Activated CD4-positive, alpha-beta memory T cell treated with anti-CD3 and anti-CD28 coated beads, Interleukin-2, amount 10 ng/mL, durations not matched to agents 7 days and 5 days (primary cell): ENCODE data around the gene TRHDE. TPM values are rescaled to one million over a fixed set of nuclear protein-coding genes. Genes with fewer than 3 reads are reported as not detected.

ENCODE experiments used
- CTCF ChIA-PET: fragments of 350-600 bp; sonication (Branson Sonifier 250); formaldehyde crosslinking; loops from one replicate; lab custom pipeline; 2021; ENCODE audit warnings: antibody characterized with exemption, inconsistent platforms; lab: Charles Lee
- POLR2A ChIA-PET: fragments of 350-600 bp; sonication (Branson Sonifier 250); formaldehyde crosslinking; loops from one replicate; lab custom pipeline; 2021; ENCODE audit warnings: antibody characterized with exemption; lab: Charles Lee
- DNase-seq: peaks from one replicate; pipeline ENCODE4 v3.0.0-alpha.2; 2020
- H3K27ac Mint-ChIP-seq: one replicate; pipeline ENCODE4 v1.8.0; 2021; ENCODE audit warnings: mild to moderate bottlenecking, mixed read lengths
- H3K27me3 Mint-ChIP-seq: one replicate; pipeline ENCODE4 v1.8.0; 2021; ENCODE audit warnings: mixed read lengths
- H3K36me3 Mint-ChIP-seq: one replicate; pipeline ENCODE4 v1.8.0; 2021; ENCODE audit warnings: low read depth, mixed read lengths
- H3K4me1 Mint-ChIP-seq: one replicate; pipeline ENCODE4 v1.8.0; 2021; ENCODE audit warnings: mixed read lengths
- H3K4me3 Mint-ChIP-seq: one replicate; pipeline ENCODE4 v1.8.0; 2021; ENCODE audit warnings: mild to moderate bottlenecking, mixed read lengths
- H3K9me3 Mint-ChIP-seq: one replicate; pipeline ENCODE4 v1.8.0; 2021; ENCODE audit warnings: mixed read lengths
- total RNA-seq, 2 experiments: library from RNA; stranded (reverse); gene quantifications; one replicate each; pipeline ENCODE4 v1.2.3, GENCODE V29; 2021

TRHDE gene
- total RNA-seq, 2 experiments from 2014 or later = not detected

- DNase-seq = no peak
- Mint-ChIP-seq H3K27me3 (peaks cover 4% of the 10 kb centered on the region), H3K4me3 (no peak overlapping the region), H3K27ac (no peak overlapping the region), H3K9me3 (no peaks in the 10 kb centered on the region), H3K36me3 (no peaks in the 10 kb centered on the region), H3K4me1 (no peaks in the 10 kb centered on the region)
- CTCF ChIA-PET = no interaction called here
- POLR2A ChIA-PET = no interaction called here
Measured at GRCh38 chr12:72264548-72265175, 7.5 kb upstream of the TRHDE start.

GRCh38 chr12:72267974-72268373 lies 4.2 kb upstream of the TRHDE start:
- Mint-ChIP-seq H3K4me3 (no peak overlapping the region), H3K36me3 (no peaks in the 10 kb centered on the region), H3K27ac (no peak overlapping the region), H3K27me3 (peaks cover 27% of the 10 kb centered on the region), H3K9me3 (no peaks in the 10 kb centered on the region), H3K4me1 (peaks cover 5% of the 10 kb centered on the region)
- ChIA-PET POLR2A (no interaction called here), CTCF (no interaction called here)
- no peak for DNase-seq

GRCh38 chr12:72268386-72268785 lies 3.8 kb upstream of the TRHDE start:
- CTCF ChIA-PET = no interaction called here
- POLR2A ChIA-PET = no interaction called here

GRCh38 chr12:72269491-72269890 lies 2.7 kb upstream of the TRHDE start:
- H3K36me3 Mint-ChIP-seq = no peaks in the 10 kb centered on the region
- H3K27ac Mint-ChIP-seq = no peak overlapping the region
- ChIA-PET CTCF (no interaction called here), POLR2A (no interaction called here)
- peaks cover 40% of the 10 kb centered on the region for H3K27me3 Mint-ChIP-seq
- no peak overlapping the region for H3K4me3 Mint-ChIP-seq
- no peak for DNase-seq
- H3K9me3 Mint-ChIP-seq = no peaks in the 10 kb centered on the region
- peaks cover 5% of the 10 kb centered on the region for H3K4me1 Mint-ChIP-seq

More at GRCh38 chr12:72268386-72268785, 3.8 kb upstream of the TRHDE start:
- no peak overlapping the region for H3K4me3 Mint-ChIP-seq
- H3K27me3 Mint-ChIP-seq = peaks cover 31% of the 10 kb centered on the region
- H3K9me3 Mint-ChIP-seq = no peaks in the 10 kb centered on the region
- no peak overlapping the region for H3K27ac Mint-ChIP-seq
- H3K4me1 Mint-ChIP-seq = peaks cover 5% of the 10 kb centered on the region
- no peak for DNase-seq
- no peaks in the 10 kb centered on the region for H3K36me3 Mint-ChIP-seq

- no peaks in the 10 kb centered on the region for H3K36me3 Mint-ChIP-seq
- no peaks in the 10 kb centered on the region for H3K9me3 Mint-ChIP-seq
- H3K27ac Mint-ChIP-seq = no peak overlapping the region
- POLR2A ChIA-PET = no interaction called here
- peaks cover 45% of the 10 kb centered on the region for H3K27me3 Mint-ChIP-seq
- H3K4me3 Mint-ChIP-seq = no peak overlapping the region
- CTCF ChIA-PET = no interaction called here
- DNase-seq = no peak
- H3K4me1 Mint-ChIP-seq = peaks cover 5% of the 10 kb centered on the region
Measured at GRCh38 chr12:72270246-72270645, 1.9 kb upstream of the TRHDE start.

GRCh38 chr12:72270961-72271360 lies 1.2 kb upstream of the TRHDE start:
- ChIA-PET POLR2A (no interaction called here), CTCF (no interaction called here)
- DNase-seq = no peak
- Mint-ChIP-seq H3K4me1 (peaks cover 5% of the 10 kb centered on the region), H3K27me3 (peaks cover 45% of the 10 kb centered on the region), H3K9me3 (no peaks in the 10 kb centered on the region), H3K36me3 (no peaks in the 10 kb centered on the region), H3K27ac (no peak overlapping the region), H3K4me3 (no peak overlapping the region)

GRCh38 chr12:72271451-72272090 lies 599 bp upstream of the TRHDE start:
- no peaks in the 10 kb centered on the region for H3K36me3 Mint-ChIP-seq
- no peak for DNase-seq
- no peak overlapping the region for H3K27ac Mint-ChIP-seq
- H3K4me1 Mint-ChIP-seq = peaks cover 5% of the 10 kb centered on the region
- CTCF ChIA-PET = no interaction called here
- H3K27me3 Mint-ChIP-seq = peaks cover 45% of the 10 kb centered on the region
- POLR2A ChIA-PET = no interaction called here
- H3K9me3 Mint-ChIP-seq = no peaks in the 10 kb centered on the region
- H3K4me3 Mint-ChIP-seq = peak overlapping the region; percentile 13

- peaks cover 45% of the 10 kb centered on the region for H3K27me3 Mint-ChIP-seq
- no peak overlapping the region for H3K27ac Mint-ChIP-seq
- no peak overlapping the region for H3K4me3 Mint-ChIP-seq
- H3K36me3 Mint-ChIP-seq = no peaks in the 10 kb centered on the region
- H3K4me1 Mint-ChIP-seq = peaks cover 5% of the 10 kb centered on the region
- POLR2A ChIA-PET = no interaction called here
- DNase-seq = no peak
- no peaks in the 10 kb centered on the region for H3K9me3 Mint-ChIP-seq
- CTCF ChIA-PET = no interaction called here
Measured at GRCh38 chr12:72272731-72273498, 745 bp downstream of the TRHDE start.

DNA sequence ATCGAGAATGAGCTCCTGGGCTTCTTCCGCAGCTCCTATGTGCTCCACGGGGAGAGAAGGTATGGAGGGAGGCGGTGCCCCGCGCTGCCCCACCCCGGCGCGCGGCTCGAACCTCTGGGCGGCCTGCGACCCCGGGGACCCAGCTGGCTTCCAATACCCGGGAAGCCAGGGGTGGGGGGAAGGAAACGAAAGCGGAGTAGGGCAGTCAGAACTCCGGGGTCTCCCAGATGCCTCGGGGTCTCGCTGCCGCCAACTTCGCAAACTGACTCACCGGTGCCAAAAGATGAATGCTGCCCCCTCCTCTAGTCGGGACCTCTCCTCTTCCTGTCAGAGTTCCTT lies 1.3 kb downstream of the TRHDE start:
- ChIA-PET POLR2A (no interaction called here), CTCF (interaction anchor here (2.2 kb wide), 1 partner anchor 11 kb away, joined by 5 read pairs; no protein-coding TSS in a partner anchor)
- Mint-ChIP-seq H3K27ac (no peak overlapping the region), H3K4me3 (no peak overlapping the region), H3K36me3 (no peaks in the 10 kb centered on the region), H3K4me1 (peaks cover 5% of the 10 kb centered on the region), H3K9me3 (no peaks in the 10 kb centered on the region), H3K27me3 (peaks cover 43% of the 10 kb centered on the region)
- DNase-seq = no peak

- Mint-ChIP-seq H3K4me3 (no peak overlapping the region), H3K4me1 (peaks cover 5% of the 10 kb centered on the region), H3K36me3 (no peaks in the 10 kb centered on the region), H3K9me3 (no peaks in the 10 kb centered on the region), H3K27me3 (peaks cover 43% of the 10 kb centered on the region), H3K27ac (no peak overlapping the region)
- DNase-seq = no peak
- POLR2A ChIA-PET = no interaction called here
- CTCF ChIA-PET = interaction anchor here (2.2 kb wide), 1 partner anchor 11 kb away, joined by 5 read pairs; no protein-coding TSS in a partner anchor
Measured at GRCh38 chr12:72273851-72274351, 1.7 kb downstream of the TRHDE start.

GRCh38 chr12:72274931-72275330 lies 2.8 kb downstream of the TRHDE start:
- peaks cover 5% of the 10 kb centered on the region for H3K4me1 Mint-ChIP-seq
- ChIA-PET POLR2A (no interaction called here), CTCF (interaction anchor here (2.2 kb wide), 1 partner anchor 10 kb away, joined by 5 read pairs; no protein-coding TSS in a partner anchor)
- no peaks in the 10 kb centered on the region for H3K36me3 Mint-ChIP-seq
- no peak overlapping the region for H3K4me3 Mint-ChIP-seq
- H3K9me3 Mint-ChIP-seq = no peaks in the 10 kb centered on the region
- no peak for DNase-seq
- H3K27me3 Mint-ChIP-seq = peaks cover 39% of the 10 kb centered on the region
- no peak overlapping the region for H3K27ac Mint-ChIP-seq

- CTCF ChIA-PET = interaction anchor here (2.2 kb wide), 1 partner anchor 9 kb away, joined by 5 read pairs; no protein-coding TSS in a partner anchor
- H3K27me3 Mint-ChIP-seq = peaks cover 33% of the 10 kb centered on the region
- no peaks in the 10 kb centered on the region for H3K36me3 Mint-ChIP-seq
- H3K4me1 Mint-ChIP-seq = peaks cover 5% of the 10 kb centered on the region
- no peaks in the 10 kb centered on the region for H3K9me3 Mint-ChIP-seq
- no peak overlapping the region for H3K4me3 Mint-ChIP-seq
- no peak overlapping the region for H3K27ac Mint-ChIP-seq
- no peak for DNase-seq
- POLR2A ChIA-PET = no interaction called here
Measured at GRCh38 chr12:72275526-72275925, 3.4 kb downstream of the TRHDE start.

DNA sequence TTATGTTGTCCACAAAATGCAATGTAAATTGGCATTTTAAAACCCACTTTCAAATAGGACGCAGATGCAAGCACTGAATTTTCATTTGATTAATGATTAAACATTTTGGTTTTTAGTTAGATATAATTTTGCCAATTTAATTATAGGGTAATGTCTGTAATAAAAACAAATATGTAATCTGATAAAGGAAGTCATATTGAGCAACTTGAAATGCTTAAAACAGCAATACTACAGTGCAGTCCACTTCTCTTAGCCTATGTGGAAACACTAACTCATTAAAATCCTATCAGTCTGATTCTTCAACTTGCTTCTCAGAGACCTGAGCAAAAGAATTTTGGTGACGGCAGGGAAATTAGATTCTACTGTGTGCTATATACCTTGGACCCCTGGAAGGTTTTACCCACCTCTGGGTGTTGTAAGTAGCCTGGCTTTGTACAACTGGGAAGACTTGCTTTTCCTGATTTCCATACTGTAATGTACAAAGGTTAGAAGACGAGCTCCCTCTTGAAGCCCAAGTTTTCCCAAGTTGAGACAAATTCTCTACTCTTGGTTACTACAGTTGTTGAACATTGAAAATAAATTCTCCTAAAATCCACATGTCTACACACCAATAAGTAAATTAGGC lies 4.1 kb downstream of the TRHDE start:
- peaks cover 25% of the 10 kb centered on the region for H3K27me3 Mint-ChIP-seq
- POLR2A ChIA-PET = no interaction called here
- H3K36me3 Mint-ChIP-seq = no peaks in the 10 kb centered on the region
- H3K4me3 Mint-ChIP-seq = no peak overlapping the region
- CTCF ChIA-PET = no interaction called here
- no peak overlapping the region for H3K27ac Mint-ChIP-seq
- DNase-seq = no peak
- peaks cover 5% of the 10 kb centered on the region for H3K4me1 Mint-ChIP-seq
- no peaks in the 10 kb centered on the region for H3K9me3 Mint-ChIP-seq
